B cell (primary cell): ENCODE results near the gene SCYGR5. TPM values are rescaled to one million over a fixed set of nuclear protein-coding genes. Genes with fewer than 3 reads are reported as not detected.

Experiments used
- ATAC-seq: fragments of 200-7000 bp; cut with Tn5 transposase; one replicate; pipeline ENCODE4 v1.10.0; 2021; ENCODE audit warnings: low read depth, mild to moderate bottlenecking, moderate number of reproducible peaks, moderate library complexity
- CTCF ChIA-PET: fragments of 350-600 bp; sonication (Branson Sonifier 250); formaldehyde crosslinking; loops from one replicate; lab custom pipeline; 2021; ENCODE audit warnings: antibody characterized with exemption, inconsistent platforms; lab: Charles Lee
- POLR2A ChIA-PET: fragments of 350-600 bp; sonication (Branson Sonifier 250); formaldehyde crosslinking; loops from one replicate; lab custom pipeline; 2021; ENCODE audit warnings: antibody characterized with exemption; lab: Charles Lee
- DNase-seq: peaks from one replicate; pipeline ENCODE4 v3.0.0; 2013
- H2AFZ ChIP-seq: 2 replicates; pipeline ENCODE4 v1.6.1; 2012; ENCODE audit warnings: mild to moderate bottlenecking, low read depth, low read length; ENCODE audit not compliant: insufficient read depth, poor library complexity, severe bottlenecking
- H3K27ac ChIP-seq, 2 donors: 1 replicate in 1 of 2; 2 replicates in 1 of 2; pipeline ENCODE4 v1.5.1; 2012 to 2013; ENCODE audit warnings: low read length in 2 of 2, mild to moderate bottlenecking in 2 of 2, moderate library complexity in 1 of 2
- H3K27me3 ChIP-seq, 4 experiments: fragments of 200-600 bp in 1 of 4; sonication (generic) in 1 of 4; replicated peaks in 1 of 4; 1 replicate in 2 of 4; 2 replicates in 2 of 4; pipeline versions ENCODE4 v1.6.1 to v1.7.0; 2013 to 2016; ENCODE audit warnings: low read length in 3 of 4, mild to moderate bottlenecking in 2 of 4, mixed read lengths in 1 of 4, moderate library complexity in 1 of 4; ENCODE audit not compliant: insufficient read depth in 4 of 4, control insufficient read depth in 3 of 4; ENCODE audit errors: control extremely low read depth in 1 of 4
- H3K36me3 ChIP-seq, 2 experiments: replicated peaks in 1 of 2; 1 replicate in 1 of 2; 2 replicates in 1 of 2; pipeline versions ENCODE4 v1.6.1 to v1.7.1; 2013; ENCODE audit warnings: low read length in 1 of 2; ENCODE audit not compliant: insufficient read depth in 2 of 2, control insufficient read depth in 1 of 2; ENCODE audit errors: control extremely low read depth in 1 of 2, extremely low read depth in 1 of 2
- H3K4me1 ChIP-seq, 2 donors: fragments of 200-600 bp in 1 of 2; sonication (generic) in 1 of 2; 1 replicate in 1 of 2; 2 replicates in 1 of 2; pipeline versions ENCODE4 v1.5.1 to v1.6.1; 2013 to 2017; ENCODE audit warnings: low read length in 2 of 2; ENCODE audit not compliant: control insufficient read depth in 2 of 2, insufficient read depth in 2 of 2
- H3K4me2 ChIP-seq: replicated peaks from 2 replicates; pipeline ENCODE3; 2012; ENCODE audit warnings: mild to moderate bottlenecking, low read depth, low read length; ENCODE audit not compliant: poor library complexity, severe bottlenecking
- H3K4me3 ChIP-seq, 5 experiments: fragments of 200-600 bp in 1 of 5; sonication (generic) in 1 of 5; 1 replicate in 3 of 5; 2 replicates in 2 of 5; pipeline versions ENCODE4 v1.5.1 to v1.7.0; 2011 to 2016; ENCODE audit warnings: low read length in 4 of 5, mild to moderate bottlenecking in 4 of 5, low read depth in 2 of 5, control low read depth in 1 of 5, moderate library complexity in 1 of 5; ENCODE audit not compliant: insufficient read depth in 1 of 5; ENCODE audit errors: control extremely low read depth in 1 of 5, extremely low read depth in 1 of 5
- H3K79me2 ChIP-seq: fragments of 200-600 bp; sonication (generic); one replicate; pipeline ENCODE4 v1.6.0; 2016; ENCODE audit warnings: low read length; ENCODE audit not compliant: control insufficient read depth, insufficient read depth
- H3K9ac ChIP-seq: fragments of 200-600 bp; sonication (generic); 2 replicates; pipeline ENCODE4 v1.6.1; 2017; ENCODE audit warnings: mild to moderate bottlenecking, low read length, moderate library complexity
- H3K9me3 ChIP-seq, 3 donors: one replicate each; pipeline versions ENCODE4 v1.6.1 to v1.7.1; 2013; ENCODE audit warnings: low read length in 2 of 3; ENCODE audit not compliant: control insufficient read depth in 2 of 3, insufficient read depth in 1 of 3; ENCODE audit errors: control extremely low read depth in 1 of 3
- H4K20me1 ChIP-seq: 2 replicates; pipeline ENCODE4 v1.6.0; 2012; ENCODE audit warnings: mild to moderate bottlenecking, low read length; ENCODE audit not compliant: insufficient read depth, control insufficient read depth, poor library complexity, severe bottlenecking
- H3K27ac Mint-ChIP-seq: one replicate; pipeline ENCODE4 v1.8.0; 2021; ENCODE audit warnings: mixed read lengths
- H3K27me3 Mint-ChIP-seq: one replicate; pipeline ENCODE4 v1.8.0; 2021; ENCODE audit warnings: mixed read lengths
- H3K4me1 Mint-ChIP-seq: one replicate; pipeline ENCODE4 v1.8.0; 2021; ENCODE audit warnings: mixed read lengths
- H3K4me3 Mint-ChIP-seq: one replicate; pipeline ENCODE4 v1.8.0; 2021; ENCODE audit warnings: mixed read lengths
- H3K9me3 Mint-ChIP-seq: one replicate; pipeline ENCODE4 v1.8.0; 2022; ENCODE audit warnings: mixed read lengths; ENCODE audit not compliant: insufficient read depth
- CTCF ChIP-seq: fragments of 200-600 bp; IDR thresholded peaks from one replicate; pipeline ENCODE4 v1.8.0; 2022; ENCODE audit warnings: antibody characterized with exemption, mild to moderate bottlenecking
- EZH2 ChIP-seq: IDR thresholded peaks from 2 replicates; pipeline ENCODE4 v1.6.1; 2012; ENCODE audit warnings: borderline replicate concordance, low read depth, mild to moderate bottlenecking, moderate library complexity, low read length; ENCODE audit not compliant: insufficient read depth, poor library complexity, severe bottlenecking
- WGBS: methylation state at CpG from one replicate; pipeline ENCODE4 v1.1.5; 2013; ENCODE audit warnings: missing lambda C conversion rate; ENCODE audit not compliant: insufficient coverage; 5-methylcytosine and 5-hydroxymethylcytosine counted together
- intact Hi-C: fragments of 100-400 bp; cut with micrococcal nuclease; formaldehyde crosslinking; loops from one replicate; pipeline ENCODE4 v1.10.0; 2022
- polyA plus RNA-seq: library from polyadenylated mRNA; depleted of rRNA; stranded (reverse); fragments of >200 nt; gene quantifications from 2 replicates; pipeline ENCODE4 v1.2.3, GENCODE V29; 2012
- total RNA-seq, 2 donors: library from RNA; stranded (reverse); fragments of 120-200 nt in 1 of 2; gene quantifications; 1 replicate in 1 of 2; 2 replicates in 1 of 2; pipeline versions ENCODE4 v1.2.3 to v1.2.4, GENCODE V29; 2013 to 2022

The SCYGR5 gene
- total and polyA plus RNA-seq, 2 donors (not counting 1 experiment from before 2014, with no cell fraction given) = not detected

- H3K36me3 ChIP-seq = no peaks in the 10 kb centered on the region
- no peak overlapping the region for H3K27ac ChIP-seq
- no peaks in the 10 kb centered on the region for H4K20me1 ChIP-seq
- DNase-seq (no peak), ATAC-seq (no peak)
- intact Hi-C loops = no loop called here
- H3K27me3 ChIP-seq = no peaks in the 10 kb centered on the region
- Mint-ChIP-seq H3K4me1 (no peaks in the 10 kb centered on the region), H3K27ac (no peak overlapping the region), H3K9me3 (no peaks in the 10 kb centered on the region), H3K27me3 (peaks cover 24% of the 10 kb centered on the region), H3K4me3 (no peak overlapping the region)
- ChIA-PET CTCF (no interaction called here), POLR2A (no interaction called here)
- H3K79me2 ChIP-seq = no peaks in the 10 kb centered on the region
- H3K4me1 ChIP-seq = no peaks in the 10 kb centered on the region
- H3K9me3 ChIP-seq = no peaks in the 10 kb centered on the region
- 93% methylated on average over 4 of the region's 4 CpGs for WGBS
- no peak overlapping the region for H3K9ac ChIP-seq
- TF ChIP-seq EZH2 (no peak), CTCF (no peak)
- H3K4me2 ChIP-seq = no peak overlapping the region
- H3K4me3 ChIP-seq = no peak overlapping the region
- H2AFZ ChIP-seq = no peak overlapping the region
These were observed 40.3 kb downstream of the SCYGR5 start for GRCh38 chr2:227706859-227707258.

GRCh38 chr2:227707390-227707789, 40.8 kb downstream of the SCYGR5 start:
- no peaks in the 10 kb centered on the region for H3K9me3 Mint-ChIP-seq
- CTCF ChIA-PET = no interaction called here

More at GRCh38 chr2:227707390-227707789, 40.8 kb downstream of the SCYGR5 start:
- H3K4me1 Mint-ChIP-seq = no peaks in the 10 kb centered on the region
- peaks cover 20% of the 10 kb centered on the region for H3K27me3 Mint-ChIP-seq
- H3K4me3 Mint-ChIP-seq = no peak overlapping the region
- Histone ChIP-seq H3K36me3 (no peaks in the 10 kb centered on the region), H2AFZ (no peak overlapping the region), H3K27ac (no peak overlapping the region), H3K4me1 (no peaks in the 10 kb centered on the region), H3K9me3 (no peaks in the 10 kb centered on the region), H3K4me2 (no peak overlapping the region), H3K27me3 (no peaks in the 10 kb centered on the region), H4K20me1 (no peaks in the 10 kb centered on the region), H3K4me3 (no peak overlapping the region), H3K9ac (no peak overlapping the region), H3K79me2 (no peaks in the 10 kb centered on the region)
- intact Hi-C loops = no loop called here
- POLR2A ChIA-PET = no interaction called here
- H3K27ac Mint-ChIP-seq = no peak overlapping the region
- no peak for ATAC-seq
- no peak for DNase-seq
- TF ChIP-seq CTCF (no peak), EZH2 (no peak)
- whole genome bisulfite sequencing = 67% methylated on average over 3 of the region's 6 CpGs
